NCI-H2196 (cell line): Measurements from ENCODE around the gene TM6SF1.
"Not testable (repeated sequence)": the region's sequence is repeated elsewhere in the genome, so short reads cannot be mapped to it uniquely, and the experiment has no call there.

Experiments used
- DNase-seq: peaks from one replicate; lab custom pipeline; 2025; ENCODE audit not compliant: unreplicated experiment; lab: John Stamatoyannopoulos, UW

The TM6SF1 gene

DNA sequence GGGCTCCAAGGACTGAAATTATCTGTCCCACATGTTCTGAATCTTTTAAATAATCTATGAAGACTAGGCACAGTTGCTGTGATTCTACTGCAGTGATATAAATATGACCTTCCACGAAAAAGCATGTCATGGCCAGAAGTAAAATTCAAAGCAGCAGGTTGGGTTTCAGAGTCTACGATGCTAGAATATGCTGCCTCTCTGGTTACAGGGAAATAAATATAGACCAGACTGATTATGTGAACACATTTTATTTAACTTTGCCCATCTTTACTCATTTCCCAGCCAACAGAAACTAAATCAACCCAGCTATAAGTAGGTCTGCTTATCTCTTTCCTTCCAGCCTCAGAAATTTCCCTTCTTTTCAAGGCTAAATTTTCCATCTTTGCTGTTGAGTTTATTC is 19.9 kb upstream of the TM6SF1 start:
- no peak for DNase-seq

DNA sequence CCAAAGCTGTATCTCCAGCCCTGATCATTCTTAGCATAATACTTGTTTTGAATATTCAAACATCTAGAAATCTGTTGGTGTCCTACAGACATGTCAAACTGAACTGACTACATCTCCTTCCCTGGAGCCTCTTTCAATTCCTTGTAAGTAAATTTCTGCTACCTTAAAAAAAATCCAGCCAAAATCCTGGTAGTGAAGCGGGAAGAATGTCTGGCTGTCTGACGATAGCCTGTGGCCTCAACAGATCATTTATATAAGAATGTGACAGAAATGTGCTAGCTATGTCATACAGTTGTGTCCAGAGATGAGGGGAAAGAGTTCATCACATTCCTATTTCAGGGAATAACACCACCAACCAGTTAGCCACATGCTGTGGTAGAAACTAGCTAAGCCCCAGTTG is 18.6 kb upstream of the TM6SF1 start:
- no peak for DNase-seq

DNA sequence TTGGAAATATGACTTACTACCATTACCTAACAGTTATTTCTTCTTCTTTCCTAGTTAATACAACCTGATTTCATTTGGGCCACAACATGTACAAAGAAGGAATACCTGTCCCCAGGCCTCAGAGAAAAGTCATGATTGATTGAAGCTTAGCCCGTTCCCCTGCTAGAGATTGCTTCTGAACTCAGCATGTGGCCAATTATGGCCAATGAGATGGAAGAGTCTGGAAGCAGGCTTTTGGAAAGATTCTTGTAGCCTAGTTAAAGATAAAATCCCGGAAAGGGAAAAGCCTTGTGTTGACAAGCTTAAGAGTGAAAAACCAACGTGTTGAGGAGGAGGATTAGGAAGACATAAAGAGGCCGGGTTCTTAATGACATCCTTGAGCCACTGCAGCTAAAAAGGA is 17.0 kb upstream of the TM6SF1 start:
- no peak for DNase-seq

DNA sequence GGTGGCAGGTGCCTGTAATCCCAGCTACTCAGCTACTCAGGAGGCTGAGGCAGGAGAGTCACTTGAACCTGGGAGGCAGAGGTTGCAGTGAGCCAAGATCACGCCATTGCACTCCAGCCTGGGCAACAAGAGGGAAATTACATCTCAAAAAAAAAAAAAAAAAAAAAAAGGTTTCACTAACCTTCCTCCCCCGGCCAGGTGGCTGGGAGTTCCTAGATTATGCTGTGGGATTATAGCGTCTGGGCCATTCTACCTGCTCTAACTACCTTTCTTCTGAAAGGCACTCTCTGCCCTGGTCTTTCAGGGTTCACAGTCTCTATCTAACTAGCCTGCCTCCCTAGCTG is 15.5 kb upstream of the TM6SF1 start:
- not testable (repeated sequence) for DNase-seq

DNA sequence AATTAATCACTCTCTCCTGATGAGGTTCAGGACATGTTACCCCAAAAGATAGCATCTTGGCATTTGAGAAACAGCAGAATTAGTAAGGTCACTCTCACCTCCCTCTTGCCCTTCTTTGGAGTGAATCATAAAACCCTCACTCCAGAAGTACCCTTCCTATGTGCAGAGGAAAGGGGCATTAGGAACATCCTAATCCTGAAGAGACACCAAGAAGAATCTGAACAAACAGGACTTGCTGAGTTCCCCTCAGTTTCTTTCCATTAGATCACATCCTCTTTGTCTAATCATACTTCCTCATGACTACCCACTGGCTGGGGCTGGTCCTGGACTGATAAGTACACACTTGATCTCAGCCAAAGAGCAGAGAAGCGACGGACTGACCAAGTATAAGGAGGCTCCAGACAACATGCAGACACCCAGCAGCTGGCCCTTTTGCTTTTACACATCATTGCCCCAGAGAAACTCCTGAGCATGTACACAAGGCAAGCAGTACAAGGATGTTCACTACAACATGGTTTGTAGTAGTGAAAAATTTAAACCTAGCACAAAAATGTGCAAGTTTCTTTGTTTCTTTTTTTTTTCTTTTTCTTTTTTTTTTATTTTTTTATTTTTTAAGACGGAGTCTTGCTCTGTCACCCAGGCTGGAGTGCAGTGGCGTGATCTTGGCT is 15.0 kb upstream of the TM6SF1 start:
- DNase-seq, result peak; percentile 28

DNA sequence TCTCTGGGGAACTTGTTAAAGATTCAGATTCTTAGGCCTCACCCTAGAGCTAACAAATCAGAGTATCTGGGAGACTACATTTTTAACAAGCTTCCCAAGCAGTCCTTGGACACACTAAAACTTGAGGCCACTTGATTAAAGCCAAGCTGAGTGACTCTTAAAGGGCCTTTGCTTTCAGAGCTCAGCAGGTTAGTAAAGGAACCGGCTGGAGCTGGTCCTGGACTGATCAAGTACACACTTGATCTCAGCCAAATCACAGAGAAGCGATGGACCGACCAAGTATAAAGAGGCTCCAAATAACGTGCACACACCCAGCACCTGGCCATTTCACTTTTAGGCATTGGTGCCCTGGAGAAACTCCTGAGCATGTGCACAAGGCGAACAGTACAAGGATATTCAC is 12.9 kb upstream of the TM6SF1 start:
- no peak for DNase-seq

DNA sequence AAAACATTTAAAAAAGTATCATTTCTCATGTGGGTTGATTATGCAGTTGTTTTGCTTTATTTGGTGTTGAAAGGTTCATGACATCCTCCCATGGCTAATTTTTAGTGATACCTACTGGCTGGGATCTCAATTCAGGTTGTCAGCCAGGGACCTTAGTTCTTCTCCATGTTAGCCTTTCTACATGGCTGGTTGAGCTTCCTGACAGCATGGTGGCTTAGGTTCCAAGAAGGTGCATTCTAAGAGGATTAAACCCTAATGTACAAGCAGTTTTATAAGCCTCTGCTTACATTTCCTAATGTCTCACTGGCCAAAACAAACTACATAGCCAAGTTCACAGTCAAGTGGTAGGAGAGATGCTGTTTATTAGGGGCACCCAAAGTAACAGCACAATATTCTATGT is 9.4 kb upstream of the TM6SF1 start:
- no peak for DNase-seq

DNA sequence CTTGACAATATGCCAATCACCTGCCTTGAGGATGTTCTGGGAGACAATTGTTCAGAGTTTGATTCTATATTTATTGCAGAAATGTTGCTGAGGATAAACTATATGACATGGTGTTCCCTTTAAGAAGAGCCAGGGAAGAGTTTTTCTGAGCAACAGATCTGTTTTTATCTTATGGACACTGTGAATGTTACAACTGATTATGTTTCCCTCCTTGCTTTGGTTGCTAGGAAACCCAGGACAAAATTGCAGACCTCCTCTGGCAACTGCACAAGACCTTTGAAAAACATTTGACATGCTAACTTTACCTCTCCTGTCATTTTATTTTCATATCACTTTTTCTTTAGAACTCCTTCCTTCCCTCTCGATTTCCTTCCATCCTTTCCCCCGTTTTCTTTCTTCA is 8.2 kb upstream of the TM6SF1 start:
- no peak for DNase-seq

DNA sequence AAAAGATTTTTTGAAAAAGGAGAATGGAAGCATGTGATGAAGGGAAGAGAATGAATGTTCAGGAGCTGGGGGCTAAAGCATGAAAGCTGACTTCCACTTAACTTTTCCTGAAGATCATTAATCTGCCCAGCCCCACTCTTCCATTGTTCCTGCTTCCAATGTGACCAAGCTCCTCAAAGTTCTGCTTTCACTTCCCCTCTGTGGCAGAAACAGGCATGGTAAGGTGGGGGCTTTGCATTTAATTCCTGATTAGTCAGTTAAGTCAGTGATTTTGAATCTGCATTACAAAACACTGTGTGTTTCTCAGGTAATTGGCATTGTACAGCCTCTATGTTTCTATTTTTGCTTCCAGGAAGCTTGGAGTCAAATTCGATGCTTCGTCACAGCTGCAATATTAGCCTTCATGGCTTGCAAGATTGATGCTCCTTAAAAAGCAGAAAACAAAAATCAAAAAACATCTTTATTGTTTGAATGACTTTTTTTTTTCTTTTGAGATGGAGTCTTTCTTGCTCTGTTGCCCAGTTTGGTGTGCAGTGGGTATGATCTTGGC is 7.3 kb upstream of the TM6SF1 start:
- DNase-seq, result no peak

DNA sequence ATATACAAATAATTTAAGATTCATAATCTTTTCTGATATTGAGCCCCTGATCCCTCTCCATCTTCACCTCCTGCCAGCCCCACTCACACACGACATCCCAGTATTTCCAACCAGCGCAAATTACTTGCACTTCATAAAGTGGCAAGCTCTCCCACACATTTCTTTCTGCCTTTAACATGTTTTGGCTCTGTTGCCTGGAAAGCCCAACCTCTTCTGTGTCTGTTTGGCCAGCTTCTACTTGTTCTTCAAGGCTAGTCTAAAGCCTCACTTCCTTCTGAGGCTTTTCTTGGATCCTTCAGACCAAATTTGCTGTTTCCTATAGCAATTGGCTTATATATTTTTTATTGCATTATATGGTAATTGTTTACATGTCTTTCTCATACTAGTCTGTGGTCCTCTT is 5.1 kb upstream of the TM6SF1 start:
- DNase-seq, result no peak

DNA sequence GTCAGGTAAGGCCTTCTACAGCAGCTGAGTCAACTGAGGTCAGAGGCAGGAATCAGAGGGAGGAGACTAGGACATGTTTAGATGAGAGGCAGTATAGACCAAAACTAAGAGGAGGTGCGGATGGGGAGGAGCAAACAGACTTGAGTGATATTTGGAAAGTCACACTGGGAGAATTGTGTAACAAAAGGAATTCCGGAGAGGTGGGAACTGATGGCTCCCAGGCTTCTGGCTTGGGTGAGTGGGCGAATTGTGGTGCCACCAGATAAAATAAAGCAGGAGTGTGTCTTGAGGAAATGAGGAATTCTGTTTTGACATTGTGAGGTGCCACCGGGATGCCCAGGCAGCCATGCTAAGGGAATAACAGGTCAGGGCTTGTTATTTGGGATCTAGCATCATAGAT is 3.3 kb upstream of the TM6SF1 start:
- DNase-seq, result no peak

DNA sequence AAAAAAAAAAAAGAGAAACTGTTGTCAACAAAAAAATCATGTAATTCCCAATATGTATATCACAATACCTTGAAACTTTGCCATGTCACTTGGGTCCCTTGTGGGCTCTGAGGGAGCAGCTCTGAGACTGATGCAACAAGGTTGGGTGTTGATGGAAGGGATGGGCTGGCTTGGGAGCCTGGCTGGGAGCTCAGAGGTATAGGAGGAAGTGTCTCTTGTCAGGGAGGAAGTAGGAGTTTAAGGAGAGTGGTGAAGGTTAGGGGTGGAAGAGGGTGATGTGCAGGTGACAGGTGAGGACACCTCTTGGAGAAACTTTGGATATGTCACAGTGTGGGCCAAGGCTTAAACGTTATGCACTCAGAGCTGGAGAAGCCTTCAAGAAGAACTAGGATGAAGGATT is 2.0 kb upstream of the TM6SF1 start:
- DNase-seq, result no peak

DNA sequence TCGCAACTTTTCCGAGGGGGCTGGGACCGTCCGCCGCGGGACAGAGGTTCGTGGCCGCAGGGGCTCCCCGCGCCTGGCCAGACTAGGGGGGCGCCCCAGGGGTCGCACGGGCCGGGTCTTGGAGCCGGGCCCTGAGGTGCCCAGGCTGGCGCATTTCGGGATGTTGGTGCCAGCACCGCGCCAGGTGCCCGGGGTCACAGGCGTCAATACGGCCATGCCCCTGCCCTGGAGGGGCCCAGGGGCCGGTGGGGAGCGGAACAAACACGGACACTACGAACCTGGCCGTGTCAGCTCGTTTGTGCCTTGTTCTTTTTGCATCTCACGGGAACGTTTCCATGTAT is 366 bp downstream of the TM6SF1 start:
- DNase-seq, result no peak

DNA sequence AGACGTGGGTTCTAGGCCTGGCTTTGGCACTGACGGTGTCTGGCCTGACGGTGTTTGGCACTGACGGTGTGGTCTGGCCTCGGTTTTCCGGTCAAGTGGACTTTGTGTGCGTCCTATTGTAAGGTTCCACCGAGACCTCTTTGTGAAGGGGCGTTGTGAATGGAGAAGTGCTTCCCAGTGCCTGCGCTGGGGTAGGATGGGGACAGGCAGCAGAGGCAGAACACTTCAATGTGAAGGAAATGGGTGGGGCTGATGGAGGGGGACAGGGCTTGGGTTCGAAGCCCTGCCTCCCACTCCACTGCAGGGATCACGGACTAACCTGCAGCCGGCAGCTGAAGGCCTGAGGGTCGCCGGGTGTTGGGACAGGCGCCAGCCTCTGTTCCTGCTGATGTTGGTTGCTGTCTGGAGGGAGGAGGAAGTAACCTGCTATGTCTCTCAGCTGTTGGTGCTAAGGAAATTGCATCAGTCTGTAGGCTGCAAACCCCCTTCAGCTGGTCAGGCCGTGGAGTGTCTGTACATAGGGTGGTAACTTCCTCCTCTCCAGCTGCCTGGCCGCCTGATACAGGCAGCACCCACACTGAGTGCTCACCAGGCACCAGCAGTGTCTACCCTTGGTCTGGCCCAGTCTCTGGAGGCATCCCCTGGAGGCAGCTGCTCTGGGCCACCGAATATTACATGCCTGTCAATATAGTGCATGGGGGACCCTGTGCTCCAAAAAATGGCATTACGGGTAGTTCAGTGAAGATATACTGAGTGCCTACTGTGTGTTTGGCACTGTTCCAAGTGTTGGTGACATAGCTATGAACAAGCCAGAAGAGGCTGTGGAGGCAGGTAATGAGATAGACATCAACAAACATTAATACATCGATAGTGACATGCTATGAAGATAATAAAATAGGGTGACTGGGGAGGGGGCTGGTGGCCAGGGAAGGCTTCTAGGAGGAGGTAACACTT is 1.1 kb downstream of the TM6SF1 start:
- DNase-seq, result peak; percentile 21

DNA sequence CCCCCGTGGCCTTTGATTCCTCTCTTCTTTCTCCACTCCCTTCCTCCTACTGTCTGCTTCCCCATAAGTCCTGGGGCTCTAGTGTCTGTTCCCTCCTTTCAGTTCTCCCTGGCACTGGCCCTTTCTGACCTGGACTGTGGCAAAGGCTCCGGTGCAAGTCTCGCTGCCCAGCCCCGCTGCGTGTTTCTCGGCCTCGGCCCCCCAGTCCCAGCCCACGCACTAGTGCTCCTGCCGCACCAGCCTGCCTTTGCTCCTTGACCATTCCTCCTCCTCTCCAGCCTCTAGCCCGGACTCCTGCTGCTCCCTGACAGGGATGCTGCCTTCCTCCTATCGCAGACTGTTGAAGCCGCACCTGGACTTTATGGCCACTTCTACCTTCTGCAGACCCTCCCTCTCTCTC is 2.1 kb downstream of the TM6SF1 start:
- DNase-seq, result no peak

DNA sequence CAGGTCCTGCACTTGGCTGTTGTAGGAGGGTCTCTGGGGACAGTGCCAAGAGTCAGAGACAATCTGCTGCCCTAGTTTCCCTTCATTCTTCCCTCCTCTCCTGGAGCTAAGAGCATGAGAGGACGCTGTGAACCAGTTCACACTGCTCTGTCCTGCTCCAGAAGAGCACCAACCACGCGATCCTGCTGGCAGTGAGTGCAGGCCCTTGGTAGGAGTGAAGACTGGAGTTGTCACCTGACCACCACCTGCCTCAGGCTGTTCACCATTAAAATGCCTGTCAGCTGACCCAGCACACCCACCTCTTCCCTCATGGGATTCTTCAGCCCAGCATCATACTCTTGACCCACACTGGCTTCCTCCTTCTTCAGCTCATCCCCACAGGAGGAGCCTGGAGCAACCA is 2.9 kb downstream of the TM6SF1 start:
- no peak for DNase-seq

DNA sequence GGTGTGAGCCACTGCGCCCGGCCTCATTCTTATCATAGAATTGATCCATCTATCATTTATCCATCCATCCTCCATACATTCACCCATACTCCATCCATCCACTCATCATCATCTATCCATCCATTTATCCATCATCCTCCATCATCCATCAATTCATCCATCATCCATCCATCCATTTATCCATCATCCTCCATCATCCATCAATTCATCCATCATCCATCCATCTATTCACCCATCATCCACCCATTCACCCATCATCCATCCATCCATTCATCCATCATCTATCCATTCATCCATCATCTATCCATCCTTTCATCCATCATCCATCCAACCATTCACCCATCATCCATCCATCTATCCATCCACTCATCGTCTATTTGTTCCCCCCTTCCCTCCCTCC is 3.7 kb downstream of the TM6SF1 start:
- no peak for DNase-seq

DNA sequence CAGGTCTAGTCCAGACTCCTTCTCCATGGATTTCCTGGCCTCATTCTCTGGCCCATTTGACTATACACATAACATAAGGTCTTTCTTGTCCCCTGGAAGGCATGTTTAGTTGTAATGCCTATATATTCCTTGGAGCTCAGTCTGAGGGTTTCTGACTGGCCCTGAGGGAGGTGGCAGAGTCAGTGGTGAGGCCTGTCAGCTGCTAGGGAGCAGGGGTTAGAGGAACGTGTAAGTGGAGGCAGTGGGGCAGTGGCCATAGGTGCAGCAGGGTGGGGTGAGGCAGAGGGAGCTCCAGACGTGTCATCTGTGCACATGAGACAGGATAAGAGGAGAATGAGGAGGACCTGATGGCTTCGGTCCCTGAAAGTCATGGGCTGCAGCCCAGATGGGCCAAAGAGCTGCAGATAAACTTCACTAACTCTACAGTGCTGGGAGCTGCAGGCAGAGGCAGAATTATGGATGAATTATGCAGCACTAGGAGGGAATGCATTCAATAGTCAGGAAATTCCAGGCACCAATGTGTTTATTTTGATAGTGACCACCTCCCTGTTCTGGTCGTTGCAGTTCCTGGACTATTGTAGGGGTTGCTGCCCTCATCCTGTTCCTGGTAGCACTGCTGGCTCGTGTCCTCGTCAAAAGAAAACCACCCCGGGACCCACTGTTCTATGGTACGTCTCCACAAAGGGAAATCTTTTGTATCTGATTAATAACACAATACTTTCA is 4.9 kb downstream of the TM6SF1 start:
- DNase-seq, result no peak

DNA sequence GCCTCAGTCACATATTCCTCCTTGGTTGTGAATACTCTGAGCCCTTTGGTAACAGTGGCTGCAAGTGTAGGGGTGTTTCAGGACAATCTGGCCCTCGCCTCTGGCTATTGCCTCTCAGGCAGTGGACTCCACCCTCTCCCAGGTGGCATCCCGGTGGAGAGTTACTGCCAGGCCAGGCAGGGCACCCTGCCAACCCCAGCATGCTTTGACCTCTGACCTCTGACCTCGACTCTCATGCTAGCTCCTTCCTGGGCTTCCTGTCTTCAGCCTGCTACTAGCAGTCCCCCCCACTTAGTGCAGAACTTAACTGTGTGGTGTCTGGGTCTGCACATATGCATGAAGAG is 5.5 kb downstream of the TM6SF1 start:
- DNase-seq, result no peak

DNA sequence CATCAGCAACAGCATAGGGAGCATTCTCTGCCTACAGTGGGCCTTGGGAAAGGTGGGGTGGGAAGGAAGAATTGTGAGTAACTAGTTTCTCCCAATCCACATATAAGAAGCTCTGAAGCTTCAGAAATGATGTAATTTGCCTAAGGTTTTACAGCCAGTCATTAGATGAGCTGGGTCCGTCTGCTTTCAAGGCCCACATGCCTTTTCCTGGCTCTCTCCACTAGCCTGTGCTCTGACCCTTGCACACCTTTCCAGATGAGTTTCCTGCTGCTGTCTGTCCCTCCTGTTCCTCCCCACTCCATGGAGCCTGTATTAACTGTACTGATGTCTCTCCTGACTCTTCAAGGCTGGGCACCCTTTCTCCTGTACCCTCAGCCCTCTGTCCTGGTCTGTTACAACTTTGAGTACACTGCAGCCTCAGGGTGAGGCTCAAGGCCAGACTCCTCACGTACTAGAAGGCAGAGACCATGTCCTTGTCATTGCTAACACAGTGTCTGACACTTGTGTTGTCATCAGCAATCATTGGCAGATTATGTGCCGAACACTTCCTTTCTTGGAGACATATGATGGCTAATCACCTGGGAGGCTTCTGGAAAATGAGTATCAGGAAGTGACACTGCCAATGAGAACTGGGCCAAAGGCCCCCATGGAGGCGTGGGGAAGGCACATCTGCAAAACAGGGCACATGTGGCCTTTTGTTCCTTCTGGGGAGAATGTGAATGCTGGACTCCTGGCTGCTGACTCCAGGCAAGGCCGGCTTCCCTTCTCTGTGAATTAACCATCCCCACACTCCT is 6.6 kb downstream of the TM6SF1 start:
- no peak for DNase-seq

DNA sequence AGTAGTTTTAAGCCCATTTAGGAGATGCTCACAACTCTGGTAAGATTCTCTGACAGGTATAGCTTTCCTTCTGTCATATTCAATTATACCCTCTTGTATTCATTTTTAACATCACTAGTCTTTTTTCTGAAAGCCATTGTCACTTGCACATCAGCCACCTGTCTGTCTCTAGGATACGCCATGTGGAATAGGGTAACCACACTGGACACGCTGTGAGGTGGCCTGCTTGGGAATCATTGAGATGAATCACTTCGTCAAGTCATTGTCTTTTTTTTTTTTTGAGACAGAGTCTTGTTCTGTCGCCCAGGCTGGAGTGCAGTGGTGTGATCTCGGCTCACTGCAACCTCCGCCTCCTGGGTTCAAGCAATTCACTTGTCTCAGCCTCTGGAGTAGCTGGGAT is 7.4 kb downstream of the TM6SF1 start:
- no peak for DNase-seq
